SU-DHL-6 (cell line): Measurements from ENCODE around the gene EN1.

Experiments used
- H2AFZ ChIP-seq: fragments of 200-600 bp; sonication (generic); 2 replicates; pipeline ENCODE4 v1.6.1; 2014; ENCODE audit warnings: low read depth, mild to moderate bottlenecking, moderate library complexity, mixed read lengths, antibody characterized with exemption, low read length; ENCODE audit not compliant: severe bottlenecking
- H3F3A ChIP-seq: fragments of 200-600 bp; shearing (Covaris generic); 2 replicates; pipeline ENCODE4 v1.6.0; 2016; ENCODE audit warnings: antibody characterized with exemption, mild to moderate bottlenecking; ENCODE audit not compliant: insufficient read depth
- H3K27ac ChIP-seq: fragments of 200-600 bp; sonication (generic); 2 replicates; pipeline ENCODE4 v1.5.1; 2016; ENCODE audit warnings: low read depth, mild to moderate bottlenecking, low read length, moderate library complexity, mixed read lengths
- H3K27me3 ChIP-seq: fragments of 200-600 bp; sonication (generic), shearing (Covaris generic); 2 replicates; pipeline ENCODE4 v1.6.0; 2014; ENCODE audit warnings: mild to moderate bottlenecking, low read length
- H3K36me3 ChIP-seq: fragments of 200-600 bp; sonication (generic); 2 replicates; pipeline ENCODE4 v1.6.1; 2014; ENCODE audit warnings: mild to moderate bottlenecking, low read length, mixed read lengths
- H3K4me2 ChIP-seq: fragments of 300-600, 200-600 bp; shearing (Covaris generic), sonication (generic); 2 replicates; pipeline ENCODE4 v1.6.0; 2014; ENCODE audit warnings: low read length, low read depth, mild to moderate bottlenecking; ENCODE audit not compliant: poor library complexity, severe bottlenecking
- H3K4me3 ChIP-seq: fragments of 200-600 bp; sonication (generic); 2 replicates; pipeline ENCODE4 v1.5.1; 2014; ENCODE audit warnings: antibody characterized with exemption, low read length, mild to moderate bottlenecking, mixed read lengths; ENCODE audit not compliant: insufficient read depth, poor library complexity, severe bottlenecking
- H3K79me2 ChIP-seq: fragments of 200-600 bp; sonication (generic); 2 replicates; pipeline ENCODE4 v1.6.1; 2014; ENCODE audit warnings: mild to moderate bottlenecking, low read length, moderate library complexity; ENCODE audit not compliant: insufficient read depth
- H3K9ac ChIP-seq: fragments of 200-600 bp; sonication (generic); 2 replicates; pipeline ENCODE4 v1.7.0; 2014; ENCODE audit warnings: mild to moderate bottlenecking, low read length
- H3K9me2 ChIP-seq: fragments of 200-600 bp; sonication (generic); replicated peaks from 2 replicates; pipeline ENCODE4 v1.6.1; 2014; ENCODE audit warnings: low read length; ENCODE audit not compliant: insufficient read depth
- H3K9me3 ChIP-seq: fragments of 200-600 bp; sonication (generic); 2 replicates; pipeline ENCODE4 v1.6.1; 2014; ENCODE audit warnings: low read length, mixed read lengths; ENCODE audit not compliant: insufficient read depth
- H4K20me1 ChIP-seq: fragments of 200-600 bp; sonication (generic); 2 replicates; pipeline ENCODE4 v1.6.1; 2014; ENCODE audit warnings: low read depth, mild to moderate bottlenecking, antibody characterized with exemption, low read length, moderate library complexity, mixed read lengths
- EZH2phosphoT487 ChIP-seq: fragments of 200-600 bp; sonication (generic), shearing (Covaris generic); conservative IDR thresholded peaks from 2 replicates; pipeline ENCODE4 v1.6.1; 2018; ENCODE audit warnings: mild to moderate bottlenecking, antibody characterized with exemption, low read length, moderate library complexity, mixed read lengths
- TF ChIP-seq, protein P1 (sequence below): fragments of 200-600 bp; sonication (generic); IDR thresholded peaks from one replicate; pipeline ENCODE4 v1.5.1; 2017; ENCODE audit warnings: antibody characterized with exemption, mild to moderate bottlenecking, low read length, moderate library complexity; ENCODE audit not compliant: insufficient read depth, poor library complexity, severe bottlenecking

EN1 gene

DNA sequence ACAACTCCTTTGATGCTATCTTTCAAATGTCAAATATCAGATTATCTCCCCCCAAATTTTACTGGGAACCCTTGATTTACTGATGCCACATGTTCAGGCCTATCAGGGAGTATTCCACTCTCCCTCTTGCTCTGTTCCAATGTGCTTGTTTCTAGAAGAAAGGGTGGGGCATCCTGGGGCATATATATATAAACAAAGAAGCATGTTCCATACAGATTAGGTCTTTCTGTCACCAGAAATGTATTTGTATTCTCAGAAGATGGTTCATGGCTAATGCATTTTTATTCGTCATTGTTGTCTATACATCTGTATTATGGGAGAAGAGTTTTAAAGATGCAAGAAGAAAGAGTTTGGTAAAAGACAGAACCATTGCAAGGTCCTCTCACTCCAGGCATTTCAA, 24.9 kb downstream of the EN1 start:
- Histone ChIP-seq H3K79me2 (no peaks in the 10 kb centered on the region), H3K27me3 (0 out of 2 replicates have a peak, but pooled peaks cover 2% of the 10 kb centered on the region), H3K36me3 (no peaks in the 10 kb centered on the region), H4K20me1 (no peaks in the 10 kb centered on the region), H3K27ac (no peak overlapping the region), H3K9me3 (no peaks in the 10 kb centered on the region), H3K9me2 (no peaks in the 10 kb centered on the region), H3K4me2 (no peak overlapping the region), H3F3A (no peaks in the 10 kb centered on the region), H3K9ac (no peak overlapping the region), H2AFZ (no peak overlapping the region), H3K4me3 (no peak overlapping the region)
- TF ChIP-seq, protein P1, sequence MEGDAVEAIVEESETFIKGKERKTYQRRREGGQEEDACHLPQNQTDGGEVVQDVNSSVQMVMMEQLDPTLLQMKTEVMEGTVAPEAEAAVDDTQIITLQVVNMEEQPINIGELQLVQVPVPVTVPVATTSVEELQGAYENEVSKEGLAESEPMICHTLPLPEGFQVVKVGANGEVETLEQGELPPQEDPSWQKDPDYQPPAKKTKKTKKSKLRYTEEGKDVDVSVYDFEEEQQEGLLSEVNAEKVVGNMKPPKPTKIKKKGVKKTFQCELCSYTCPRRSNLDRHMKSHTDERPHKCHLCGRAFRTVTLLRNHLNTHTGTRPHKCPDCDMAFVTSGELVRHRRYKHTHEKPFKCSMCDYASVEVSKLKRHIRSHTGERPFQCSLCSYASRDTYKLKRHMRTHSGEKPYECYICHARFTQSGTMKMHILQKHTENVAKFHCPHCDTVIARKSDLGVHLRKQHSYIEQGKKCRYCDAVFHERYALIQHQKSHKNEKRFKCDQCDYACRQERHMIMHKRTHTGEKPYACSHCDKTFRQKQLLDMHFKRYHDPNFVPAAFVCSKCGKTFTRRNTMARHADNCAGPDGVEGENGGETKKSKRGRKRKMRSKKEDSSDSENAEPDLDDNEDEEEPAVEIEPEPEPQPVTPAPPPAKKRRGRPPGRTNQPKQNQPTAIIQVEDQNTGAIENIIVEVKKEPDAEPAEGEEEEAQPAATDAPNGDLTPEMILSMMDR = no peak
- TF ChIP-seq EZH2phosphoT487 = no peak

DNA sequence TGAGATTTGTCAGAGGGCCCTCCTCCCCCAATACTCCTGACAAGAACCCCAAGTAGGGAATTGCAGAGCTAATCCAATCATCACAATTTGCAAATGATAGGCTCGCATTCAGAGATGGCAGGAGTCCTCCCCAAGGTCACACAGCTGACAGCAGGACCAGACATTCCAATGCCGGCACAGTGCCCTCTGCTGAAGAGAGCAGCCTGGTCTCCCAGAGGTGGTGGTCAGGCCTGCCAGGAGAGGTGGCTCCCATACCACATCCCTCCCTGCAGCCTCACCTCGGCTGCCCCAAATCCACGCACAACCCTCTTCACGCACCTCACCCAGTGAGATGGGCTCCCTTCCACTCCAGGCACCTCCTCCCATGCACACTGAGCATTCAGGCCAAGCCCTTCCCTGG, 25.4 kb downstream of the EN1 start:
- H4K20me1 ChIP-seq = no peaks in the 10 kb centered on the region
- no peaks in the 10 kb centered on the region for H3K9me2 ChIP-seq
- H3K36me3 ChIP-seq = no peaks in the 10 kb centered on the region
- TF ChIP-seq EZH2phosphoT487 = no peak
- TF ChIP-seq, protein P1 = no peak
- H3F3A ChIP-seq = no peaks in the 10 kb centered on the region
- no peaks in the 10 kb centered on the region for H3K79me2 ChIP-seq
- no peak overlapping the region for H3K9ac ChIP-seq
- no peak overlapping the region for H3K4me3 ChIP-seq
- 0 out of 2 replicates have a peak, but pooled peaks cover 2% of the 10 kb centered on the region for H3K27me3 ChIP-seq
- H3K27ac ChIP-seq = no peak overlapping the region
- H3K4me2 ChIP-seq = no peak overlapping the region
- H3K9me3 ChIP-seq = no peaks in the 10 kb centered on the region
- H2AFZ ChIP-seq = no peak overlapping the region

DNA sequence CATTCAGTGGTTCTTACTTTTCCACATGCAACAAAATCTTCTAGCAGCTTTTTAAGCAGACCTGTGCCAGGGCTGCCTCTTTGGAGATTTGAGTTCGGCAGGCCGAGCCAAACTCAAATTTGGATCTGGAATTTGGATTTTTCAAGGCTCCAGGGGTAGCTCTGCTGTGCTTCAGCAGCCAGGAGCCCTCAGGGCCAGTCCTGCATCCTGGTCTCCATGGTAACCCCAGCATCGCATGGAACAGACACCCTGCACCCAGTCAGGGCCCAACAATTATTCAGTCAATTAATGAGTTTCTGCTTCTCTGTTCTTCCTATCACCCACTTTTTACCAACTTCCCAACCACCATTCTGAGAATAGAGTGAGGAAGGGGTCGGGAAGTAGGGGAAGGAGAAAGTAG, 30.0 kb downstream of the EN1 start:
- Histone ChIP-seq H3K9me2 (no peaks in the 10 kb centered on the region), H4K20me1 (no peaks in the 10 kb centered on the region), H3K79me2 (no peaks in the 10 kb centered on the region), H2AFZ (no peak overlapping the region), H3K9ac (no peak overlapping the region), H3K36me3 (no peaks in the 10 kb centered on the region), H3K27me3 (0 out of 2 replicates have a peak, but pooled peaks cover 2% of the 10 kb centered on the region), H3K27ac (no peak overlapping the region), H3K4me3 (no peak overlapping the region), H3F3A (no peaks in the 10 kb centered on the region), H3K9me3 (no peaks in the 10 kb centered on the region), H3K4me2 (no peak overlapping the region)
- TF ChIP-seq, protein P1 = no peak
- TF ChIP-seq EZH2phosphoT487 = no peak
